Measurements from ENCODE around the gene IGLL5. TPM values are rescaled to one million over a fixed set of nuclear protein-coding genes. Genes with fewer than 3 reads are reported as not detected.

The IGLL5 gene
- polyA plus RNA-seq, 2 of the 4 experiments (the other 2 are of a cell fraction): not detected

- H3K9me3 ChIP-seq: no peaks in the 10 kb centered on the region
- no peak overlapping the region for H3K27ac ChIP-seq
- no peak for DNase-seq (ENCODE audit: low read depth in 1 of 2, low spot score in 1 of 2)
- ChIA-PET CTCF (interaction anchor here (1.4 kb wide), 1 partner anchor 23 kb away, joined by 4 read pairs; no protein-coding TSS in a partner anchor), POLR2A (no interaction called here)
- no peak for ATAC-seq
- no peak overlapping the region for H3K4me2 ChIP-seq
- H3K4me3 ChIP-seq: no peak overlapping the region
- 55% methylated on average over 4 of the region's 8 CpGs for WGBS (ENCODE audit: missing lambda C conversion rate)
- peaks cover 6% of the 10 kb centered on the region; the same call in 1 of the 3 replicates for H3K4me1 ChIP-seq
- TF ChIP-seq HOXB5 (CRISPR knock-in tag; IDR thresholded peaks at IDR 0.05) (no peak), CEBPB (IDR thresholded peaks at IDR 0.05) (no peak), PBX3 (IDR thresholded peaks at IDR 0.05) (no peak), HEYL (CRISPR knock-in tag; IDR thresholded peaks at IDR 0.05) (no peak), NFE2L2 (conservative IDR thresholded peaks at IDR 0.05; ENCODE audit: low read length) (no peak), CBX8 (IDR thresholded peaks at IDR 0.05) (no peak), SMC3 (IDR thresholded peaks at IDR 0.05) (no peak), TP53 (CRISPR knock-in tag; IDR thresholded peaks at IDR 0.05) (no peak), MAFK (IDR thresholded peaks at IDR 0.05; ENCODE audit: partially characterized antibody) (no peak)
- TF ChIP-seq, protein P1, sequence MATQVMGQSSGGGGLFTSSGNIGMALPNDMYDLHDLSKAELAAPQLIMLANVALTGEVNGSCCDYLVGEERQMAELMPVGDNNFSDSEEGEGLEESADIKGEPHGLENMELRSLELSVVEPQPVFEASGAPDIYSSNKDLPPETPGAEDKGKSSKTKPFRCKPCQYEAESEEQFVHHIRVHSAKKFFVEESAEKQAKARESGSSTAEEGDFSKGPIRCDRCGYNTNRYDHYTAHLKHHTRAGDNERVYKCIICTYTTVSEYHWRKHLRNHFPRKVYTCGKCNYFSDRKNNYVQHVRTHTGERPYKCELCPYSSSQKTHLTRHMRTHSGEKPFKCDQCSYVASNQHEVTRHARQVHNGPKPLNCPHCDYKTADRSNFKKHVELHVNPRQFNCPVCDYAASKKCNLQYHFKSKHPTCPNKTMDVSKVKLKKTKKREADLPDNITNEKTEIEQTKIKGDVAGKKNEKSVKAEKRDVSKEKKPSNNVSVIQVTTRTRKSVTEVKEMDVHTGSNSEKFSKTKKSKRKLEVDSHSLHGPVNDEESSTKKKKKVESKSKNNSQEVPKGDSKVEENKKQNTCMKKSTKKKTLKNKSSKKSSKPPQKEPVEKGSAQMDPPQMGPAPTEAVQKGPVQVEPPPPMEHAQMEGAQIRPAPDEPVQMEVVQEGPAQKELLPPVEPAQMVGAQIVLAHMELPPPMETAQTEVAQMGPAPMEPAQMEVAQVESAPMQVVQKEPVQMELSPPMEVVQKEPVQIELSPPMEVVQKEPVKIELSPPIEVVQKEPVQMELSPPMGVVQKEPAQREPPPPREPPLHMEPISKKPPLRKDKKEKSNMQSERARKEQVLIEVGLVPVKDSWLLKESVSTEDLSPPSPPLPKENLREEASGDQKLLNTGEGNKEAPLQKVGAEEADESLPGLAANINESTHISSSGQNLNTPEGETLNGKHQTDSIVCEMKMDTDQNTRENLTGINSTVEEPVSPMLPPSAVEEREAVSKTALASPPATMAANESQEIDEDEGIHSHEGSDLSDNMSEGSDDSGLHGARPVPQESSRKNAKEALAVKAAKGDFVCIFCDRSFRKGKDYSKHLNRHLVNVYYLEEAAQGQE (IDR thresholded peaks at IDR 0.05): no peak
- FAIRE-seq: no peak
These were observed 45.6 kb downstream of the IGLL5 start for GRCh38 chr22:22933100-22933806.

GRCh38 chr22:22933807-22934542 lies 46.4 kb downstream of the IGLL5 start:
- FAIRE-seq (no peak), ATAC-seq (no peak), DNase-seq (ENCODE audit: low read depth in 1 of 2, low spot score in 1 of 2) (no peak)
- H3K4me1 ChIP-seq: peaks cover 6% of the 10 kb centered on the region; the same call in 1 of the 3 replicates
- H3K9me3 ChIP-seq: no peaks in the 10 kb centered on the region
- WGBS (ENCODE audit: missing lambda C conversion rate): 88% methylated on average over 6 of the region's 10 CpGs
- ChIA-PET POLR2A (no interaction called here), CTCF (interaction anchor here (0.7 to 1.4 kb wide), 2 partner anchors 9 to 22 kb away, joined by 4 read pairs; no protein-coding TSS in a partner anchor)
- H3K4me2 ChIP-seq: no peak overlapping the region
- TF ChIP-seq MYC (IDR thresholded peaks at IDR 0.05; ENCODE audit: borderline replicate concordance, low read length): no peak
- TF ChIP-seq HDAC2 (IDR thresholded peaks at IDR 0.05): no peak
- TF ChIP-seq HOXB13 (CRISPR knock-in tag; IDR thresholded peaks at IDR 0.05; ENCODE audit: low read depth): no peak
- TF ChIP-seq SREBF2 (IDR thresholded peaks at IDR 0.05): no peak
- TF ChIP-seq, protein P2, sequence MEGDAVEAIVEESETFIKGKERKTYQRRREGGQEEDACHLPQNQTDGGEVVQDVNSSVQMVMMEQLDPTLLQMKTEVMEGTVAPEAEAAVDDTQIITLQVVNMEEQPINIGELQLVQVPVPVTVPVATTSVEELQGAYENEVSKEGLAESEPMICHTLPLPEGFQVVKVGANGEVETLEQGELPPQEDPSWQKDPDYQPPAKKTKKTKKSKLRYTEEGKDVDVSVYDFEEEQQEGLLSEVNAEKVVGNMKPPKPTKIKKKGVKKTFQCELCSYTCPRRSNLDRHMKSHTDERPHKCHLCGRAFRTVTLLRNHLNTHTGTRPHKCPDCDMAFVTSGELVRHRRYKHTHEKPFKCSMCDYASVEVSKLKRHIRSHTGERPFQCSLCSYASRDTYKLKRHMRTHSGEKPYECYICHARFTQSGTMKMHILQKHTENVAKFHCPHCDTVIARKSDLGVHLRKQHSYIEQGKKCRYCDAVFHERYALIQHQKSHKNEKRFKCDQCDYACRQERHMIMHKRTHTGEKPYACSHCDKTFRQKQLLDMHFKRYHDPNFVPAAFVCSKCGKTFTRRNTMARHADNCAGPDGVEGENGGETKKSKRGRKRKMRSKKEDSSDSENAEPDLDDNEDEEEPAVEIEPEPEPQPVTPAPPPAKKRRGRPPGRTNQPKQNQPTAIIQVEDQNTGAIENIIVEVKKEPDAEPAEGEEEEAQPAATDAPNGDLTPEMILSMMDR (IDR thresholded peaks at IDR 0.05): no peak
- no peak for TF ChIP-seq USF2 (IDR thresholded peaks at IDR 0.05)
- H3K27ac ChIP-seq: no peak overlapping the region
- H3K4me3 ChIP-seq: no peak overlapping the region

Measured in A549 (cell line).